Karpas-422 (cell line): ENCODE measurements around the gene EVX2. TPM values are rescaled to one million over a fixed set of nuclear protein-coding genes. Genes with fewer than 3 reads are reported as not detected.

Experiments used
- DNase-seq: peaks from one replicate; pipeline ENCODE4 v3.0.0-alpha.2; 2015
- H2AFZ ChIP-seq: fragments of 200-600 bp; sonication (generic); 2 replicates; pipeline ENCODE4 v1.6.1; 2014; ENCODE audit warnings: antibody characterized with exemption, low read length, mixed read lengths
- H3K27ac ChIP-seq: fragments of 200-600 bp; sonication (generic); 2 replicates; pipeline ENCODE4 v1.5.1; 2014; ENCODE audit warnings: mild to moderate bottlenecking, low read length, moderate library complexity
- H3K27me3 ChIP-seq: fragments of 200-600 bp; sonication (generic); 2 replicates; pipeline ENCODE4 v1.6.1; 2014; ENCODE audit warnings: low read length, mixed read lengths
- H3K36me3 ChIP-seq: fragments of 200-600 bp; sonication (generic); 2 replicates; pipeline ENCODE4 v1.6.1; 2014; ENCODE audit warnings: low read length, mixed read lengths; ENCODE audit not compliant: insufficient read depth
- H3K4me1 ChIP-seq: fragments of 200-600 bp; sonication (generic); 2 replicates; pipeline ENCODE4 v1.6.1; 2014; ENCODE audit warnings: mild to moderate bottlenecking, low read length, mixed read lengths
- H3K4me2 ChIP-seq: fragments of 200-600 bp; sonication (generic); 2 replicates; pipeline ENCODE4 v1.6.1; 2014; ENCODE audit warnings: low read length, low read depth, mild to moderate bottlenecking; ENCODE audit not compliant: poor library complexity, severe bottlenecking
- H3K4me3 ChIP-seq: fragments of 200-600 bp; sonication (generic); 2 replicates; pipeline ENCODE4 v1.5.1; 2014; ENCODE audit warnings: mild to moderate bottlenecking, antibody characterized with exemption, low read length, mixed read lengths
- H3K79me2 ChIP-seq: fragments of 200-600 bp; sonication (generic); 2 replicates; pipeline ENCODE4 v1.6.1; 2014; ENCODE audit warnings: mild to moderate bottlenecking, low read length, mixed read lengths
- H3K9ac ChIP-seq: fragments of 200-600 bp; sonication (generic); 2 replicates; pipeline ENCODE4 v1.6.0; 2014; ENCODE audit warnings: low read length
- H3K9me2 ChIP-seq: fragments of 200-600 bp; sonication (generic), shearing (Covaris generic); replicated peaks from 2 replicates; pipeline ENCODE4 v1.6.0; 2014; ENCODE audit warnings: mild to moderate bottlenecking, low read length, moderate library complexity; ENCODE audit not compliant: insufficient read depth
- H3K9me3 ChIP-seq: fragments of 300-700, 200-600 bp; sonication (generic); 2 replicates; pipeline ENCODE4 v1.6.1; 2014; ENCODE audit warnings: low read length, mixed read lengths
- H4K20me1 ChIP-seq: fragments of 200-600 bp; sonication (generic); 2 replicates; pipeline ENCODE4 v1.6.1; 2014; ENCODE audit warnings: mild to moderate bottlenecking, antibody characterized with exemption, low read length, low read depth; ENCODE audit not compliant: insufficient read depth
- total RNA-seq: library from RNA; depleted of rRNA; stranded (reverse); fragments of >200 nt; shearing (Covaris generic); gene quantifications from 2 replicates; pipeline ENCODE4 v1.2.3, GENCODE V29; 2014; ENCODE audit warnings: low replicate concordance

EVX2 gene
- total RNA-seq, 1 experiment from 2014 or later, result not detected

GRCh38 chr2:176088937-176089842 lies 5.4 kb upstream of the EVX2 start:
- Histone ChIP-seq H3K4me3 (no peak overlapping the region), H3K27ac (no peak overlapping the region), H3K9ac (no peak overlapping the region), H2AFZ (no peak overlapping the region), H3K9me3 (no peaks in the 10 kb centered on the region), H3K27me3 (no peaks in the 10 kb centered on the region), H3K4me2 (no peak overlapping the region), H4K20me1 (no peaks in the 10 kb centered on the region), H3K36me3 (no peaks in the 10 kb centered on the region), H3K9me2 (no peaks in the 10 kb centered on the region), H3K4me1 (no peaks in the 10 kb centered on the region), H3K79me2 (no peaks in the 10 kb centered on the region)
- DNase-seq, result no peak

DNA sequence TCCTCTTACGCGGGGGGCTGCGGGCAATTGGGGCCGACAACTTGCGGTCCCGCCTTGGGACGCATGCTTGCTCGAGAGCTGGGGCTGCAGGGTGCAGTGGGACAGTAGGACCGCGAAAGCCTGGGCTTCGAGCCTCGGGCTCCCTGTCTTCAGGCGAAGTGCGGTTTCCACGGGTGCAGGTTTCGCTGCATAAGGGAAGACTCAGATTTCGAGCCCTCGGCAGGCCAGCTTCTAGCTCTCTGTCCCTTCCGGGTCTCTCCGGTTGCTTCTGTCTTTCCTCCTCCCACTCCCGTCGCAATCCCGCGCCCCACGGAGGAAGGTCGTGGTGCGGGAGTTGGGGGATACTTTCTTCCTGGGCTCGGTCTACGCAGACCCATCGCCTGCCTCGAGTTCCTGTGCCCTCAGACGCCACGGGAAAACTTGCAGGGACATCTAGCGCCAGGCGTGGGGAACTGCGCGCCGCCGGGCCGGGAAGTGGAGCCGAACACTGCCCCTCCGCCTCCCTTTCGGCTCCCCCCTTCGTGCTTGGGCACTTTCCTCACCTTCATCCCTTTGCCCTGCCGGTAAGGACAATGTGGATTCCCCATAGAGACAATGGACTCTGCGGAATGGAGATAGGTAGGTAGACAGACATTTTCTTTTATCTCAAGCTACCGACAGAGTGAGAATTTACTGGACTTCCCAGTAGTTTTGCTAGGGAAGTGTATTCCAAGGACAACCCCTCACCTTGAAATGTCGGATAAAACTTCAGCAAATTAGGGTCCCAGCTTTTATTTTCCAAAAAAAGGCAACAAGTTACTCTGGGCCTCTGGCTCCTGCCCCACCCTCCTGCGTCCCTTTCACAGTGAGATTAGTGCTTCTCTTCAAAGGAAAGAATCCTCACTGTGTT lies 4.5 kb upstream of the EVX2 start:
- no peak overlapping the region for H3K4me3 ChIP-seq
- H3K36me3 ChIP-seq, result no peaks in the 10 kb centered on the region
- H4K20me1 ChIP-seq, result no peaks in the 10 kb centered on the region
- H3K9me2 ChIP-seq, result no peaks in the 10 kb centered on the region
- H3K9me3 ChIP-seq, result no peaks in the 10 kb centered on the region
- no peaks in the 10 kb centered on the region for H3K79me2 ChIP-seq
- peak; percentile 62 for DNase-seq
- no peaks in the 10 kb centered on the region for H3K27me3 ChIP-seq
- no peak overlapping the region for H3K9ac ChIP-seq
- no peak overlapping the region; the same call in 1 of the 2 replicates for H2AFZ ChIP-seq
- no peak overlapping the region for H3K4me2 ChIP-seq
- H3K4me1 ChIP-seq, result no peaks in the 10 kb centered on the region
- no peak overlapping the region for H3K27ac ChIP-seq

- Histone ChIP-seq H2AFZ (no peak overlapping the region), H3K9me3 (no peaks in the 10 kb centered on the region), H4K20me1 (no peaks in the 10 kb centered on the region), H3K9ac (no peak overlapping the region), H3K27me3 (no peaks in the 10 kb centered on the region), H3K4me2 (no peak overlapping the region), H3K4me1 (no peaks in the 10 kb centered on the region), H3K4me3 (no peak overlapping the region), H3K36me3 (no peaks in the 10 kb centered on the region), H3K9me2 (no peaks in the 10 kb centered on the region), H3K79me2 (no peaks in the 10 kb centered on the region), H3K27ac (no peak overlapping the region)
- no peak for DNase-seq
Measured at GRCh38 chr2:176087330-176088047, 3.7 kb upstream of the EVX2 start.

DNA sequence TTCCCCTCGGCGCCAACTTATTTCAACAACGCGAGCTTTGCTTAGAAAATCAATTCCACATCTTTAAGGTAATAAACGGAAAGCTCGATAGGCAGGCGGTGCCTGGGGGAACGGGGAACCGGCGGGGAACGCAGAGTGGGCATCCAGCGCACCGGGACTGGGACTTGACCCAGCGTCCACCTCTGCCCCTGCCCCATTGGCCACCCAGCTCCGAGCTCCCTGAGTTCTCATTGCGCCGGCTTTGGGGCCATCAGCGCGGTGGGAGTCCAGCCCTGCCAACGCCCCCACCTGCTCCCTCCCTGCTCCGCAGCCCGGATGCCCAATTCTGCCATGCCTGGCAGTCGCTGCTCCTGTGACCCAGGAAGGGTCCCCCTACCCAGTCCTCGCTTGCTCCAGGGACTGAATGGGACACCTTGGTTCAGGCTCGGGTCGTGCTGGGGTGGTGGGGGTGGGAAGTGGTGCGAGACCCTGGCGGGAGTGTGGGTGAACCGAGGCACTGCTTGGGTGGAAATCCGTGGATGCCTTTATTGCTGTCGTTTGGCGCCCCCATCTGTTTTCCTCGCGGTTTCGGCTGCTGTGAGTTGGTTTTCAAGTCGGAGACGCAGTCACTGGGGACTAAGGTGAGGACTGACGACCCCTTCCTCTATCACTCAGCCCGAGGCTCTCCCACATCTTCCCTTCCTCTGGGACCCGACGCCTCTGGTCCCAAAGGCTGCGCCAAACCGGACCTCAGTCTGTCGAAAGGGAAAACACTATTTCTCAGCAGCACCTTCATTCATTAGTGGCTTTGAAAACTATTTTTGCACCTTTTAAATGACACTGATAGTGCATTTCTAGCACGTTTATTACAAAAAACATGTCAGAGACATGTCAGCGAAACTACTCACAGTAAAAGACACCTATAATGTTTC lies 2.4 kb upstream of the EVX2 start:
- H3K36me3 ChIP-seq, result no peaks in the 10 kb centered on the region
- DNase-seq, result peak; percentile 67
- H2AFZ ChIP-seq, result no peak overlapping the region
- H4K20me1 ChIP-seq, result no peaks in the 10 kb centered on the region
- H3K27me3 ChIP-seq, result no peaks in the 10 kb centered on the region
- no peaks in the 10 kb centered on the region for H3K9me2 ChIP-seq
- H3K9me3 ChIP-seq, result no peaks in the 10 kb centered on the region
- H3K79me2 ChIP-seq, result no peaks in the 10 kb centered on the region
- H3K4me2 ChIP-seq, result no peak overlapping the region
- no peaks in the 10 kb centered on the region for H3K4me1 ChIP-seq
- H3K9ac ChIP-seq, result no peak overlapping the region
- H3K4me3 ChIP-seq, result no peak overlapping the region
- no peak overlapping the region for H3K27ac ChIP-seq

GRCh38 chr2:176085120-176085788 lies 1.5 kb upstream of the EVX2 start:
- Histone ChIP-seq H2AFZ (no peak overlapping the region), H3K27me3 (no peaks in the 10 kb centered on the region)

GRCh38 chr2:176084611-176085119 lies 903 bp upstream of the EVX2 start:
- H3K79me2 ChIP-seq, result no peaks in the 10 kb centered on the region
- no peak overlapping the region for H2AFZ ChIP-seq
- no peaks in the 10 kb centered on the region for H3K9me3 ChIP-seq
- no peaks in the 10 kb centered on the region for H4K20me1 ChIP-seq
- no peaks in the 10 kb centered on the region for H3K36me3 ChIP-seq
- DNase-seq, result no peak
- no peaks in the 10 kb centered on the region for H3K27me3 ChIP-seq
- H3K9ac ChIP-seq, result no peak overlapping the region
- H3K4me3 ChIP-seq, result no peak overlapping the region
- H3K4me1 ChIP-seq, result no peaks in the 10 kb centered on the region
- no peak overlapping the region for H3K4me2 ChIP-seq
- H3K9me2 ChIP-seq, result no peaks in the 10 kb centered on the region
- no peak overlapping the region for H3K27ac ChIP-seq

More at GRCh38 chr2:176085120-176085788, 1.5 kb upstream of the EVX2 start:
- DNase-seq, result no peak
- Histone ChIP-seq H3K9ac (no peak overlapping the region), H4K20me1 (no peaks in the 10 kb centered on the region), H3K9me2 (no peaks in the 10 kb centered on the region), H3K4me3 (no peak overlapping the region), H3K79me2 (no peaks in the 10 kb centered on the region), H3K9me3 (no peaks in the 10 kb centered on the region), H3K36me3 (no peaks in the 10 kb centered on the region), H3K4me1 (no peaks in the 10 kb centered on the region), H3K4me2 (no peak overlapping the region), H3K27ac (no peak overlapping the region)
